ENCODE measurements around the gene MTPN. TPM values are rescaled to one million over a fixed set of nuclear protein-coding genes. Genes with fewer than 3 reads are reported as not detected.

Gene MTPN
- polyA plus RNA-seq, 1 experiment, result 260 TPM

DNA sequence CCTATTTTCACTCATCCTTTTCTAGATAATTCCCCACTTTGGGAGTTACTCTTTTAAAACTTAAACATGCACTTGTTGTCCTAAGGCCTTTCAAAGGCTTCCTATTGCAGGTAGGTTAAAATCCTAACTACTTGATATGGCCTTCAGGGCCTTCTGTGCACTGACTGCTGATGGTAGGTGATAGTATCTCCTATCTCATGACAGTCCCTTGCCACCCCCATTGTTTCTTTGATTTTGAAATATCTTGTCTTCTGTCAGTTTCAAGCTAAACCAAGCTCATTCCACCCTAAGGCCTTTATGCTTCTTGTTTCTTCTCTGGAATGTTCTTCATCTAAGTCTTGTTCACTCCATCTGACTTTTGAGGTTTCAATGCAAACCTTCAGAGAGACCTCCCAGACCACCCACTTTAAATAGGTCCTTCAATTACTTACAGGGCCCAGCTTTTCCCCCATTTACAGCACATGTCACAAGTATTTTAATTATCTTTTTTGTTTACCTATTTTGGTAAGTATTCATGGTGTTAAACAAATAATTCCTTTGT is 2.4 kb upstream of the MTPN start:
- TF ChIP-seq, protein P1, sequence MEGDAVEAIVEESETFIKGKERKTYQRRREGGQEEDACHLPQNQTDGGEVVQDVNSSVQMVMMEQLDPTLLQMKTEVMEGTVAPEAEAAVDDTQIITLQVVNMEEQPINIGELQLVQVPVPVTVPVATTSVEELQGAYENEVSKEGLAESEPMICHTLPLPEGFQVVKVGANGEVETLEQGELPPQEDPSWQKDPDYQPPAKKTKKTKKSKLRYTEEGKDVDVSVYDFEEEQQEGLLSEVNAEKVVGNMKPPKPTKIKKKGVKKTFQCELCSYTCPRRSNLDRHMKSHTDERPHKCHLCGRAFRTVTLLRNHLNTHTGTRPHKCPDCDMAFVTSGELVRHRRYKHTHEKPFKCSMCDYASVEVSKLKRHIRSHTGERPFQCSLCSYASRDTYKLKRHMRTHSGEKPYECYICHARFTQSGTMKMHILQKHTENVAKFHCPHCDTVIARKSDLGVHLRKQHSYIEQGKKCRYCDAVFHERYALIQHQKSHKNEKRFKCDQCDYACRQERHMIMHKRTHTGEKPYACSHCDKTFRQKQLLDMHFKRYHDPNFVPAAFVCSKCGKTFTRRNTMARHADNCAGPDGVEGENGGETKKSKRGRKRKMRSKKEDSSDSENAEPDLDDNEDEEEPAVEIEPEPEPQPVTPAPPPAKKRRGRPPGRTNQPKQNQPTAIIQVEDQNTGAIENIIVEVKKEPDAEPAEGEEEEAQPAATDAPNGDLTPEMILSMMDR (IDR thresholded peaks at IDR 0.05; ENCODE audit: low read depth, low read length), result no peak
- H3K9me3 ChIP-seq (ENCODE audit: control insufficient read depth, insufficient read depth, low read length), result no peaks in the 10 kb centered on the region
- ChIA-PET CTCF (interaction anchor here (0.6 to 3.1 kb wide), 2 partner anchors 178 to 317 kb away, joined by 3 to 10 read pairs; partner anchors contain the start of gene STMP1), POLR2A (no interaction called here)
- no peaks in the 10 kb centered on the region for H3K27me3 ChIP-seq (ENCODE audit: control insufficient read depth, insufficient read depth, low read length)
- no peak overlapping the region for H3K27ac ChIP-seq (ENCODE audit: low read depth, low read length)
- no peak overlapping the region for H3K4me3 ChIP-seq (ENCODE audit: low read depth, low read length)
- no peak for DNase-seq (ENCODE audit: low read depth, low spot score)

DNA sequence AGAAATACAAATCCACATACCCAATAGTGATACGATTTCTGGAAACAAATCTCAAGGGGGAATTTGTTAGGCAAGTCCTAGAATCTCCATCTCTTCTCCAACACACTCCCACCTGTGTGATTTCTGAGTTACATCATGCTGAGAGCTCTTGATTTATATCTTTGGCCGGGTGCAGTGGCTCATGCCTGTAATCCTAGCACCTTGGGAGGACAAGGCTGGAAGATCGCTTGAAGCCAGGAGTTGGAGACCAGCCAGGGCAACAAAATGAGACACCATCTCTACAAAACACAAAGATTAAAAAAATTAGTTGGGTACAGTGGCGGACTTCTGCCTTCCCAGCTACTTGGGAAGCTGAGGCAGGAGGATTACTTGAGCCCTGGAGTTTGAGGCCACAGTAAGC is 1.5 kb upstream of the MTPN start:
- Histone ChIP-seq H3K27ac (ENCODE audit: low read depth, low read length) (no peak overlapping the region), H3K9me3 (ENCODE audit: control insufficient read depth, insufficient read depth, low read length) (no peaks in the 10 kb centered on the region), H3K27me3 (ENCODE audit: control insufficient read depth, insufficient read depth, low read length) (no peaks in the 10 kb centered on the region), H3K4me3 (ENCODE audit: low read depth, low read length) (no peak overlapping the region)
- DNase-seq (ENCODE audit: low read depth, low spot score), result no peak
- TF ChIP-seq, protein P1 (IDR thresholded peaks at IDR 0.05; ENCODE audit: low read depth, low read length), result no peak
- ChIA-PET POLR2A (no interaction called here), CTCF (interaction anchor here (1.1 to 3.1 kb wide), 4 partner anchors 30 to 316 kb away, joined by 3 to 10 read pairs (median 6); partner anchors contain the start of gene STMP1)

DNA sequence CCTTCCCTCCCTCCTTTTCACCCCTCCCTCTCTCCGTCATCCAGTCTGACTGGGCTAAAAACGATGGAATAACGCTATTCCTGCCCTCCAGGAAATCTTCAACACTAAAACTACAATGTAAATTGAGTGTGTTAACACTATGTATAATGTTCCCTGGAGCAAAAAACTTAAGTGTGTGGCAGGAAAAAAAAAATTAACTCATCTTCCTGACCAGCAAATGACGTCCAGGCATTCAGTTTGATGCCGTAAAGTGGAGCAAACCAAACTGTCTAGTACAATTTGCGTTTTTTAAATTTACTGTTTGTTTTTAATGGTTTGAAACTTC is 545 bp upstream of the MTPN start:
- no peak for DNase-seq (ENCODE audit: low read depth, low spot score)
- ChIA-PET CTCF (interaction anchor here (1.1 to 3.1 kb wide), 4 partner anchors 31 to 316 kb away, joined by 3 to 10 read pairs (median 6); partner anchors contain the start of gene STMP1), POLR2A (no interaction called here)
- no peak overlapping the region for H3K27ac ChIP-seq (ENCODE audit: low read depth, low read length)
- H3K27me3 ChIP-seq (ENCODE audit: control insufficient read depth, insufficient read depth, low read length), result no peaks in the 10 kb centered on the region
- H3K4me3 ChIP-seq (ENCODE audit: low read depth, low read length), result peak overlapping the region; percentile 90
- TF ChIP-seq, protein P1 (IDR thresholded peaks at IDR 0.05; ENCODE audit: low read depth, low read length), result no peak
- H3K9me3 ChIP-seq (ENCODE audit: control insufficient read depth, insufficient read depth, low read length), result no peaks in the 10 kb centered on the region

DNA sequence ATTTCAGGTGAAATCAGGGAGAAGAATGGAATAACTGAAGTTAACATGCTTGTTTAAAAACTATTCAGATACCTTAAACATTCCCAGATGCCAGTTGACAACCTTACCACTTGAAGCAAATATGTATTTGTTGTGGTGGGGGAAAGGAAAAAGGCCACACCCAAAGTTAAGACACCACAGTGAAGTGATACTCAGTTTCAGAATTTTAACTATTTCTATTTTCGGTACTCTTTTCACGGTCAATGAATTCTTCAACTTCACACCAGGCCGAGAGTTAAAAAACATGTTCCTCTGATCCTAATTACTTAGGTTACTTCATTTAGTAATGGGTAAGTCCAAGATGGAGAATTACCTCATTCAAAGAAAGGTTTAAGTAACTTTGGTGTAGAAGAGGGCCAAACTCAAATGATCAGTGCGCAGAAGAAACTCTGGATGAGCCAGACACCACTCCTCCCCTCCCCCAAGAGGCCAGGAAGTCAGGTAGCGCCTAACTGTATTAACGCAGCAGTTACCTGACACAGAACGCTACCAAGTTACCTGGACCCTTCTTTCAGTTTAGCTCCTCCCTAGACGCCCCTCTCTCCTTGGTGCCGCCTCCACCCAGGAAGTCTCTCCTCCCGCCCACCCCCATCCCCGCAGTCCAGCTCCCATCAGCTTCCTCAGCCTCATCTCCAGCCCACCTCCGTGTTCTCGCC is 700 bp downstream of the MTPN start:
- POLR2A ChIA-PET, result interaction anchor here (0.6 kb wide), 1 partner anchor 1966 kb away, joined by 3 read pairs; no protein-coding TSS in a partner anchor
- Histone ChIP-seq H3K27ac (ENCODE audit: low read depth, low read length) (peak overlapping the region; percentile 63), H3K27me3 (ENCODE audit: control insufficient read depth, insufficient read depth, low read length) (no peaks in the 10 kb centered on the region), H3K4me3 (ENCODE audit: low read depth, low read length) (peak overlapping the region; percentile 90), H3K9me3 (ENCODE audit: control insufficient read depth, insufficient read depth, low read length) (no peaks in the 10 kb centered on the region)
- no peak for DNase-seq (ENCODE audit: low read depth, low spot score)
- CTCF ChIA-PET, result no interaction called here
- TF ChIP-seq, protein P1 (IDR thresholded peaks at IDR 0.05; ENCODE audit: low read depth, low read length), result no peak

DNA sequence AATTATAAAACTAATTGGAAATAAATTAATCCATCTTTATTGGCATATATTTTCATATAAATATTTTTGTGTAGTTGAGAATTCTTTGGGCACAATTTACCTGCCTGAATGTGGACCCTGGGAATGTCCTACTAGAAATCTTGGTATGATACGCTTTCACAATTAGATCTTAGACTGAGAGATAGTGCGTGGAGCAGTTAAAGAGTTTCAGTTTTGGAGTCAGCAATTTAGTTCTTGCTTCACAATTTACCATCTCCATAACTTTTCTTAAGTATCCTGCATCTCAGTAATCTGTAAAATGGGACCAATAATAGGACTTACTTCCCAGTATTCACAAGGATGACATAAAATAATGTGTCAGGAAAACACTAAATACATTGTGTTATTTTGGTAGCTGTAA is 2.0 kb downstream of the MTPN start:
- no peak for DNase-seq (ENCODE audit: low read depth, low spot score)
- no peaks in the 10 kb centered on the region for H3K27me3 ChIP-seq (ENCODE audit: control insufficient read depth, insufficient read depth, low read length)
- H3K27ac ChIP-seq (ENCODE audit: low read depth, low read length), result no peak overlapping the region
- H3K4me3 ChIP-seq (ENCODE audit: low read depth, low read length), result peak overlapping the region; percentile 90
- H3K9me3 ChIP-seq (ENCODE audit: control insufficient read depth, insufficient read depth, low read length), result no peaks in the 10 kb centered on the region
- POLR2A ChIA-PET, result no interaction called here
- TF ChIP-seq, protein P1 (IDR thresholded peaks at IDR 0.05; ENCODE audit: low read depth, low read length), result no peak
- CTCF ChIA-PET, result interaction anchor here (0.6 to 1.4 kb wide), 2 partner anchors 19 to 353 kb away, joined by 4 read pairs; no protein-coding TSS in a partner anchor
